Bronchial epithelial cell (primary cell): ENCODE measurements around the gene SCAPER. TPM values are rescaled to one million over a fixed set of nuclear protein-coding genes. Genes with fewer than 3 reads are reported as not detected.

ENCODE experiments used
- DNase-seq: peaks from one replicate; pipeline ENCODE4 v3.0.0-alpha.2; 2010; ENCODE audit warnings: low read depth
- FAIRE-seq: peaks from 2 replicates; lab custom pipeline; 2011; peaks lifted over from hg19 to GRCh38; lab: Jason Lieb, UNC
- H3K27me3 ChIP-seq: 2 replicates; pipeline ENCODE4 v1.5.1; 2011; ENCODE audit warnings: low read length; ENCODE audit not compliant: control insufficient read depth, insufficient read depth
- H3K36me3 ChIP-seq: 2 replicates; pipeline ENCODE4 v1.5.1; 2011; ENCODE audit warnings: low read length; ENCODE audit not compliant: control insufficient read depth, insufficient read depth
- H3K4me3 ChIP-seq: 2 replicates; pipeline ENCODE4 v1.5.1; 2011; ENCODE audit warnings: mild to moderate bottlenecking, low read depth, low read length, control low read depth
- total RNA-seq: library from RNA; depleted of rRNA; stranded (reverse); fragments of >200 nt; gene quantifications from 2 replicates; pipeline ENCODE4 v1.2.1, GENCODE V29; 2014
- TF ChIP-seq, protein P1 (sequence below): IDR thresholded peaks from 2 replicates; pipeline ENCODE4 v1.5.1; 2011; ENCODE audit warnings: mild to moderate bottlenecking, moderate library complexity, low read length, control low read depth, inconsistent platforms; ENCODE audit not compliant: insufficient read depth, severe bottlenecking

The SCAPER gene
- total RNA-seq, 1 donor from 2014 or later, result 6.3 TPM

- no peaks in the 10 kb centered on the region for H3K36me3 ChIP-seq
- no peak for FAIRE-seq
- peaks cover 72% of the 10 kb centered on the region for H3K27me3 ChIP-seq
- DNase-seq, result no peak
- H3K4me3 ChIP-seq, result no peak overlapping the region
- TF ChIP-seq, protein P1, sequence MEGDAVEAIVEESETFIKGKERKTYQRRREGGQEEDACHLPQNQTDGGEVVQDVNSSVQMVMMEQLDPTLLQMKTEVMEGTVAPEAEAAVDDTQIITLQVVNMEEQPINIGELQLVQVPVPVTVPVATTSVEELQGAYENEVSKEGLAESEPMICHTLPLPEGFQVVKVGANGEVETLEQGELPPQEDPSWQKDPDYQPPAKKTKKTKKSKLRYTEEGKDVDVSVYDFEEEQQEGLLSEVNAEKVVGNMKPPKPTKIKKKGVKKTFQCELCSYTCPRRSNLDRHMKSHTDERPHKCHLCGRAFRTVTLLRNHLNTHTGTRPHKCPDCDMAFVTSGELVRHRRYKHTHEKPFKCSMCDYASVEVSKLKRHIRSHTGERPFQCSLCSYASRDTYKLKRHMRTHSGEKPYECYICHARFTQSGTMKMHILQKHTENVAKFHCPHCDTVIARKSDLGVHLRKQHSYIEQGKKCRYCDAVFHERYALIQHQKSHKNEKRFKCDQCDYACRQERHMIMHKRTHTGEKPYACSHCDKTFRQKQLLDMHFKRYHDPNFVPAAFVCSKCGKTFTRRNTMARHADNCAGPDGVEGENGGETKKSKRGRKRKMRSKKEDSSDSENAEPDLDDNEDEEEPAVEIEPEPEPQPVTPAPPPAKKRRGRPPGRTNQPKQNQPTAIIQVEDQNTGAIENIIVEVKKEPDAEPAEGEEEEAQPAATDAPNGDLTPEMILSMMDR, result no peak
Observed at GRCh38 chr15:76339305-76340197, 565.6 kb downstream of the SCAPER start.

DNA sequence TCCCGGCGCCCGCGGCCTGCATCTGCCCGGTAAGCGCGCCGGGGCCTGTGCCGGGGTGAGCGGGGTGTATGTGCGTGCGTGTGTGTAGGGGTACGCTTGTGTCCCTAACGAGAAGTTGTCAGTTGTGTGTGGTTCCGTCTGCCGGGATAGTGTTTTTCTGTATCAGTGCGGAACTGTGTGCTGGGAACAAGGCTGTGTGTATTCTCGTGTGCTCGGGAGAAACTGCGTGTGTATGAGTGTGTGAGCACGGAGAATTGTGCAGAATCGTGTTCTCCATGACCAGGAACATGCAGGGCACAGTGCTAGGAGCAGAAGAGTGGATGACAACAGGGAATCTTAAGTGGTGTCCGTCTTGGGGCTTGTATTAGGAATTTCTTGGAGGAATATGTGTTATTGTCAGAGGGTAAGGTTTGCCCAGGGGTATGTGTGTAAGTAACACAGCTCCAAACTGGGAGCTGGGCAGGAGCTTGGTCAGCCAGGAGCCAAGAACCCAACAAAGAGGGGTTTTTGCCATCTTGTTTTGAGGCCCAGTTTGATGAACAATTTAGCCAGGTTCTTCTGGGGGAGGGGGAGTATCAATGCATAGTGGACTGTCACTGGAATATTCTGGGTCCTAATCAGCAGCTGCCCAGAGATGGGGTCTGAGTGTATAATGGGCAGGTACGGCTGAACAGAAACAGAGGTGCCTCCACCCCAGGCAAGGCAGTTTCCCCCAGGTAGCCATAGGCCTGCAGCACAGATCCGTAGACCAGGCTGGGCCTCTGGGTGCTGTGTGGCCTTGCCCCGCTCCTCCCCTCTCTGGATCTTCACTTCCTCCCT is 566.4 kb downstream of the SCAPER start:
- TF ChIP-seq, protein P1, result no peak
- Histone ChIP-seq H3K36me3 (no peaks in the 10 kb centered on the region), H3K4me3 (no peak overlapping the region), H3K27me3 (peaks cover 65% of the 10 kb centered on the region)
- DNase-seq (no peak), FAIRE-seq (no peak)

DNA sequence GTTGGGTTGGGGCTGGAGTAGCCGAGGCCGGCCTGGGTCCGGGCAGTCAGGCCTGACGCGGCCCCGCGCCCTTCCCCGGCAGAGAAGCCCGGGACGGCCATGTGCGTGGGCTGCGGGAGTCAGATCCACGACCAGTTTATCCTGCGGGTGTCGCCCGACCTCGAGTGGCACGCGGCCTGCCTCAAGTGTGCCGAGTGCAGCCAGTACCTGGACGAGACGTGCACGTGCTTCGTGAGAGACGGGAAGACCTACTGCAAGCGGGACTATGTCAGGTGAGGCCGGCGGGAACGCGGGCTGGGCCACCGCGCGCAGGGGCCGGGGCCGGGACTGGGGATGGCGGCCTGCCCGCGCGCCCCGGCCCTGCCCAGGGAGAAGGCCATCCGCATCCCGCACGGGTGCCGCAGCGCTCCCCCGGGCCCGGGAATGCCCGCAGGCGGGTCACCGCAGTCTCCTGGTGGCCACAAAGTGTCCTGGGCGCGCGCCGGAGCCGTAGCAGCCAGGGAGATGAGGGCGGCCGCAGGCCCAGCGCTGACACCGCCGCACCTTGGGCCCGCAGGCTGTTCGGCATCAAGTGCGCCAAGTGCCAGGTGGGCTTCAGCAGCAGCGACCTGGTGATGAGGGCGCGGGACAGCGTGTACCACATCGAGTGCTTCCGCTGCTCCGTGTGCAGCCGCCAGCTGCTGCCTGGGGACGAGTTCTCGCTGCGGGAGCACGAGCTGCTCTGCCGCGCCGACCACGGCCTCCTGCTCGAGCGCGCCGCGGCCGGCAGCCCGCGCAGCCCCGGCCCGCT is 567.2 kb downstream of the SCAPER start:
- Histone ChIP-seq H3K27me3 (peaks cover 59% of the 10 kb centered on the region), H3K36me3 (no peaks in the 10 kb centered on the region), H3K4me3 (no peak overlapping the region)
- DNase-seq (no peak), FAIRE-seq (no peak)
- TF ChIP-seq, protein P1, result no peak

GRCh38 chr15:76337059-76337695 is 568.0 kb downstream of the SCAPER start:
- DNase-seq (no peak), FAIRE-seq (no peak)
- no peaks in the 10 kb centered on the region for H3K36me3 ChIP-seq
- TF ChIP-seq, protein P1, result no peak
- H3K4me3 ChIP-seq, result no peak overlapping the region
- H3K27me3 ChIP-seq, result peaks cover 57% of the 10 kb centered on the region

GRCh38 chr15:76336254-76337058 is 568.7 kb downstream of the SCAPER start, which contains the start of gene ISL2:
Gene ISL2, plus strand, starts transcription at chr15:76336773. Its CDS starts 111 bp downstream, at chr15:76336884.
- no peak for FAIRE-seq
- peak within 1 kb of the TSS; percentile 28 for H3K4me3 ChIP-seq
- H3K36me3 ChIP-seq, result no peaks in the 10 kb centered on the region
- DNase-seq, result peak; percentile 44
- TF ChIP-seq, protein P1, result no peak
- peaks cover 53% of the 10 kb centered on the region for H3K27me3 ChIP-seq
